ENCODE measurements around the gene PARVB.

DNA sequence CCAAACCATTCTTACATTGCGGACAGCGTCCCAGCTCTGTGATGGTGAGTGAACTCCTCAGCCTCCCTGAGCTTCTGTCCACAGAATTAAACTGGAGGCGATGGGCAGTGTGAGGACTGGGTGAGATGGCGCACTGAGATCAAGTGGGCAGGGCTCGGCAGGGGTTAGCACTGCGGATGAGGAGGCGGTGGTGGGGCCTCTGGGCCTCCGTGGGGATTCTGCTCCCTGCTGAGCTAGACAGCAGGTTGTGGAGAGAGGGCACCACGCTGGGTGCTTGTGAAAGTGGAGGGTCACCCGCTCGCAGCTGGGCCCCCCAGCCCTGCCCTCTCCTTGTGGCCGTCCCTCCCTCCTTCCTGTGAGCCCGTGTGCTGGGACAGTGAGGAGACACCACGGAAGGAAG lies 131.0 kb downstream of the PARVB start:
- TF ChIP-seq POLR2A (IDR thresholded peaks at IDR 0.05) (no peak), CTCF (IDR thresholded peaks at IDR 0.05) (no peak)
